ENCODE results near the gene CEP112. TPM values are rescaled to one million over a fixed set of nuclear protein-coding genes. Genes with fewer than 3 reads are reported as not detected.
A peak's percentile ranks its signal among the peaks of the same experiment; 100 is the strongest.

Gene CEP112
- total RNA-seq, 4 donors from 2014 or later = 14.6 to 21.2 (median 20.2) TPM

DNA sequence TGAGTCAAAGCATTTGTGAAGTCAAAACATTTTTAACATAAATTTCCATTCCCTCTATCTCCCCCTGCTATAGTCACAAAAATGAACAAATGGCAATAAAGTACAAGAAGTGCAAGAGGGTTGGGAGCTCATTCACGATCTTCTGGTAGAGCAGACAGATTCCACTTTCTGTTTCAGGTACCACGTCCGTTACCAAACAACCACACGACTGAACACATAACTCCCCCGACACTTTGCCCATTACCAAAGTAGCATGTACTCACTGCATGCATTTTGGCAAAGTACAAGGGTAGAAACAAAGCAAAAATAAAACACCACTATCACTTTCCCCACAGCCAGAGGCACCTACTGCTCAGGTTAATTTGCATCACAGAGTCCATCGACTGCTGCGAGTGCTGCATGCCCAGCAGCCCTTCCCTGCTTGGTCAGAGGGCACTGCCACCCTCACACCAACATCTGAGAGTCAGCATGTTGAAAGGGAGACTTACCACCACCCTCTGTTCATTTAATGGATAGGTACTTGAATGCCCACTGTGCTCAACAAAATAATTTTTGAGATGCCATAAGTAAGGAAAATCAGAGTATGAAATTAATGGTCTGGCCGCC, 480.2 kb downstream of the CEP112 start:
- no peak for DNase-seq
- H3K4me3 ChIP-seq (replicated peaks in 1 of 3) = no peak overlapping the region
- WGBS, 2 donors = 89 to 94% methylated on average over 8 of the region's 8 CpGs
- no peaks in the 10 kb centered on the region for H3K9me3 ChIP-seq
- no peak overlapping the region for H3K27ac ChIP-seq
- H3K4me1 ChIP-seq = peaks cover 7 to 13% of the 10 kb centered on the region in 2 donors
- H3K27me3 ChIP-seq = no peaks in the 10 kb centered on the region
- intact Hi-C loops (cut with DNase I) = no loop called here
- TF ChIP-seq POLR2A (IDR thresholded peaks at IDR 0.05) = no peak
- TF ChIP-seq CTCF (IDR thresholded peaks at IDR 0.05) = no peak
- H3K36me3 ChIP-seq = no peaks in the 10 kb centered on the region

- DNase-seq = no peak
- no peaks in the 10 kb centered on the region for H3K9me3 ChIP-seq
- peak overlapping the region in 1 of 3 donors; percentile 10 for H3K27ac ChIP-seq
- H3K27me3 ChIP-seq = no peaks in the 10 kb centered on the region
- H3K4me3 ChIP-seq (replicated peaks in 1 of 3) = no peak overlapping the region
- H3K4me1 ChIP-seq = peaks cover 5 to 13% of the 10 kb centered on the region in 2 donors
- intact Hi-C loops (cut with DNase I) = no loop called here
- no peaks in the 10 kb centered on the region for H3K36me3 ChIP-seq
- WGBS, 2 donors = 45 to 53% methylated on average over 2 of the region's 2 CpGs
- TF ChIP-seq CTCF (IDR thresholded peaks at IDR 0.05) (no peak), POLR2A (IDR thresholded peaks at IDR 0.05) (no peak)
These were observed 484.2 kb downstream of the CEP112 start for GRCh38 chr17:65707780-65708179.

GRCh38 chr17:65704731-65705130, 487.2 kb downstream of the CEP112 start:
- H3K27ac ChIP-seq = no peak overlapping the region
- no peaks in the 10 kb centered on the region for H3K27me3 ChIP-seq
- peaks cover 0 to 13% of the 10 kb centered on the region in 2 donors for H3K4me1 ChIP-seq
- no peak for DNase-seq
- 78 to 83% methylated on average over 5 of the region's 5 CpGs for WGBS, 2 donors
- H3K36me3 ChIP-seq = no peaks in the 10 kb centered on the region
- intact Hi-C loops (cut with DNase I) = no loop called here
- H3K4me3 ChIP-seq (replicated peaks in 1 of 3) = no peak overlapping the region
- TF ChIP-seq CTCF (IDR thresholded peaks at IDR 0.05) (no peak), POLR2A (IDR thresholded peaks at IDR 0.05) (no peak)
- no peaks in the 10 kb centered on the region for H3K9me3 ChIP-seq

DNA sequence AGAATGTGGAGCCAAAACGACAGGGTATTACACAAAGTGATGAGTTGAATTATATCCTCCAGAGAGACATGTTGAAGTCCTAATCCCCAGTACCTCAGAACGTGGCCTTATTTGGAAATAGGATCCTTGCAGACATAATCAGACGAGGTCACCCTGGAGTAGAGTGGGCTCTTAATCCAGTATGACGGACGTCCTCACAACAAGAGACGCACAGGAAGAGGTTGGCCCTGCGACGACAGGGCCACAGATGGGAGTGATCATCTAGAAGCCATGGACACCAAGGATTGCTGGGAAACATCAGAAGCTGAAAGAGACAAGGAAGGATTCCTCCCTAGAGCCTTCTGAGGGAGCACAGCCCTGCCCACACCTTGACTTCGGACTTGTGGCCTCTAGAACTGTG, 488.0 kb downstream of the CEP112 start:
- TF ChIP-seq POLR2A (IDR thresholded peaks at IDR 0.05) (no peak), CTCF (IDR thresholded peaks at IDR 0.05) (no peak)
- H3K4me3 ChIP-seq (replicated peaks in 1 of 3) = no peak overlapping the region
- no peak overlapping the region for H3K27ac ChIP-seq
- H3K4me1 ChIP-seq = peaks cover 0 to 13% of the 10 kb centered on the region in 2 donors
- no peaks in the 10 kb centered on the region for H3K36me3 ChIP-seq
- no peaks in the 10 kb centered on the region for H3K9me3 ChIP-seq
- WGBS, 2 donors = 89 to 91% methylated on average over 9 of the region's 9 CpGs
- H3K27me3 ChIP-seq = no peaks in the 10 kb centered on the region
- intact Hi-C loops (cut with DNase I) = no loop called here
- no peak for DNase-seq

GRCh38 chr17:65699459-65699858, 492.5 kb downstream of the CEP112 start:
- Histone ChIP-seq H3K27me3 (no peaks in the 10 kb centered on the region), H3K36me3 (no peaks in the 10 kb centered on the region), H3K9me3 (no peaks in the 10 kb centered on the region), H3K4me1 (peaks cover 0 to 4% of the 10 kb centered on the region in 2 donors), H3K4me3 (replicated peaks in 1 of 3) (no peak overlapping the region), H3K27ac (no peak overlapping the region)
- 81 to 82% methylated on average over 5 of the region's 5 CpGs for WGBS, 2 donors
- DNase-seq = no peak
- no peak for TF ChIP-seq CTCF (IDR thresholded peaks at IDR 0.05)
- intact Hi-C loops (cut with DNase I) = no loop called here
